Measurements from ENCODE around the gene PALLD.

GRCh38 chr4:168840392-168840763, 343.5 kb downstream of the PALLD start:
- TF ChIP-seq MYC (IDR thresholded peaks at IDR 0.05; ENCODE audit: low read depth, low read length) (no peak), CTCF (IDR thresholded peaks at IDR 0.05; ENCODE audit: extremely low read depth in 1 of 2, insufficient read depth in 1 of 2, low read depth in 1 of 2, low read length in 2 of 2) (no peak), POLR2A (IDR thresholded peaks at IDR 0.05; ENCODE audit: low read depth, low read length) (no peak), EZH2 (IDR thresholded peaks at IDR 0.05; ENCODE audit: borderline replicate concordance, low read depth, low read length, severe bottlenecking) (no peak)

All from endothelial cell of umbilical vein (primary cell).